IMR-90 (cell line): ENCODE results near the gene ACE.

ENCODE experiments used
- CHD1 ChIP-seq: IDR thresholded peaks from 2 replicates; pipeline ENCODE4 v1.6.1; 2012; ENCODE audit warnings: low read depth, low read length, improper control_type of control experiment
- MXI1 ChIP-seq: IDR thresholded peaks from 2 replicates; pipeline ENCODE4 v1.6.1; 2012; ENCODE audit warnings: low read depth, mild to moderate bottlenecking, low read length, moderate library complexity, borderline replicate concordance
- POLR2A ChIP-seq: IDR thresholded peaks from 2 replicates; pipeline ENCODE4 v1.6.1; 2012; ENCODE audit warnings: mild to moderate bottlenecking, low read depth, low read length
- RAD21 ChIP-seq: IDR thresholded peaks from 2 replicates; pipeline ENCODE4 v1.6.1; 2012; ENCODE audit warnings: low read length, improper control_type of control experiment
- RCOR1 ChIP-seq: IDR thresholded peaks from 2 replicates; pipeline ENCODE4 v1.6.1; 2012; ENCODE audit warnings: mild to moderate bottlenecking, low read length, improper control_type of control experiment; ENCODE audit not compliant: insufficient replicate concordance
- SMC3 ChIP-seq: fragments of 150-350 bp; IDR thresholded peaks from 2 replicates; pipeline ENCODE4 v1.6.1; 2016; ENCODE audit warnings: low read depth, mild to moderate bottlenecking, antibody characterized with exemption, low read length, moderate library complexity
- TF ChIP-seq, protein P1 (sequence below): conservative IDR thresholded peaks from 2 replicates; pipeline ENCODE4 v1.5.1; 2012; ENCODE audit warnings: mild to moderate bottlenecking, low read depth, low read length, improper control_type of control experiment
- TF ChIP-seq, protein P2 (sequence below): fragments of 150-350 bp; IDR thresholded peaks from 2 replicates; pipeline ENCODE4 v1.6.1; 2017; ENCODE audit warnings: mild to moderate bottlenecking, antibody characterized with exemption, low read length, low read depth

DNA sequence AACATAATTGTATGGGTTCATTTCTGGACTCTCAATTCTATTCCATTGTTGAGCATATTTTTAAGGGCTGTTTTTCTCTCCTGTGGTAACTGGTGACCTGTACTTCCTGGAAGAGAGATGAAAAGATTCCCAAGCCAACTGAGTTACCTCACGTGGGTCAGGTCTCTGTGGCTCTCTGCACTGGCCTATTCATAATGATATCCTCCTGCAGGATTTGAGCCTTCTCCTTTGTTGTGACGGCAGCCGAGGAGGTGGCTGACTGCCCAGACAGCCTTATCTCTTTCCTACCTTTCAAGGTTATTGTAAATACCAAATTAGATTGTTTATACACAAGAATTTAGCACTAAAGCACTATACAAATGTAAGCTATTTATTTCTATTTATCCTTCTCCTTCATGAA lies 2.7 kb upstream of the ACE start:
- TF ChIP-seq RCOR1 (no peak), MXI1 (no peak), RAD21 (no peak), POLR2A (no peak), CHD1 (no peak), SMC3 (no peak)
- TF ChIP-seq, protein P1, sequence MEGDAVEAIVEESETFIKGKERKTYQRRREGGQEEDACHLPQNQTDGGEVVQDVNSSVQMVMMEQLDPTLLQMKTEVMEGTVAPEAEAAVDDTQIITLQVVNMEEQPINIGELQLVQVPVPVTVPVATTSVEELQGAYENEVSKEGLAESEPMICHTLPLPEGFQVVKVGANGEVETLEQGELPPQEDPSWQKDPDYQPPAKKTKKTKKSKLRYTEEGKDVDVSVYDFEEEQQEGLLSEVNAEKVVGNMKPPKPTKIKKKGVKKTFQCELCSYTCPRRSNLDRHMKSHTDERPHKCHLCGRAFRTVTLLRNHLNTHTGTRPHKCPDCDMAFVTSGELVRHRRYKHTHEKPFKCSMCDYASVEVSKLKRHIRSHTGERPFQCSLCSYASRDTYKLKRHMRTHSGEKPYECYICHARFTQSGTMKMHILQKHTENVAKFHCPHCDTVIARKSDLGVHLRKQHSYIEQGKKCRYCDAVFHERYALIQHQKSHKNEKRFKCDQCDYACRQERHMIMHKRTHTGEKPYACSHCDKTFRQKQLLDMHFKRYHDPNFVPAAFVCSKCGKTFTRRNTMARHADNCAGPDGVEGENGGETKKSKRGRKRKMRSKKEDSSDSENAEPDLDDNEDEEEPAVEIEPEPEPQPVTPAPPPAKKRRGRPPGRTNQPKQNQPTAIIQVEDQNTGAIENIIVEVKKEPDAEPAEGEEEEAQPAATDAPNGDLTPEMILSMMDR, result no peak
- TF ChIP-seq, protein P2, sequence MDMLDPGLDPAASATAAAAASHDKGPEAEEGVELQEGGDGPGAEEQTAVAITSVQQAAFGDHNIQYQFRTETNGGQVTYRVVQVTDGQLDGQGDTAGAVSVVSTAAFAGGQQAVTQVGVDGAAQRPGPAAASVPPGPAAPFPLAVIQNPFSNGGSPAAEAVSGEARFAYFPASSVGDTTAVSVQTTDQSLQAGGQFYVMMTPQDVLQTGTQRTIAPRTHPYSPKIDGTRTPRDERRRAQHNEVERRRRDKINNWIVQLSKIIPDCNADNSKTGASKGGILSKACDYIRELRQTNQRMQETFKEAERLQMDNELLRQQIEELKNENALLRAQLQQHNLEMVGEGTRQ, result no peak
